HepG2 (cell line): ENCODE data around the gene GCNT4.

Experiments used
- CEBPB ChIP-seq: IDR thresholded peaks from 2 replicates; pipeline ENCODE4 v1.6.1; 2011; ENCODE audit warnings: low read depth, low read length, improper control_type of control experiment, borderline replicate concordance
- ETV6 ChIP-seq: sonication (generic); formaldehyde crosslinking; conservative IDR thresholded peaks from 2 replicates; pipeline ENCODE4 v1.4.0; 2020; ENCODE audit warnings: missing genetic modification reagents
- GABPA ChIP-seq, 2 experiments: IDR thresholded peaks; 2 replicates each; pipeline ENCODE4 v1.6.1; 2011 to 2016; ENCODE audit warnings: low read depth in 2 of 2, low read length in 1 of 2, missing biosample characterization in 1 of 2, missing genetic modification characterization in 1 of 2
- POLR2A ChIP-seq, 2 experiments: IDR thresholded peaks; 2 replicates each; pipeline ENCODE4 v1.6.1; 2011; ENCODE audit warnings: low read depth in 2 of 2, low read length in 2 of 2, mild to moderate bottlenecking in 1 of 2, moderate library complexity in 1 of 2; ENCODE audit not compliant: insufficient read depth in 1 of 2
- SP1 ChIP-seq, 2 experiments: fragments of 450-650 bp in 1 of 2; sonication (generic) in 1 of 2; formaldehyde crosslinking in 1 of 2; IDR thresholded peaks; 2 replicates each; pipeline versions ENCODE4 v1.4.0 to v1.6.1; 2016 to 2020; ENCODE audit warnings: missing genetic modification reagents in 1 of 2
- SP2 ChIP-seq: sonication (generic); formaldehyde crosslinking; IDR thresholded peaks from 2 replicates; pipeline ENCODE4 v1.5.1; 2020; ENCODE audit warnings: mild to moderate bottlenecking, missing genetic modification reagents
- TARDBP ChIP-seq: sonication (generic); formaldehyde crosslinking; IDR thresholded peaks from 2 replicates; pipeline ENCODE4 v1.8.0; 2022; ENCODE audit warnings: mild to moderate bottlenecking, missing genetic modification reagents
- XRCC5 ChIP-seq: fragments of 200-400 bp; formaldehyde crosslinking; optimal IDR thresholded peaks from 2 replicates; pipeline ENCODE3; 2017; ENCODE audit warnings: mild to moderate bottlenecking, low read length
- ZNF264 ChIP-seq: sonication (generic); formaldehyde crosslinking; IDR thresholded peaks from 2 replicates; pipeline ENCODE4 v1.4.0; 2020; ENCODE audit warnings: missing genetic modification reagents
- ZSCAN30 ChIP-seq: sonication (generic); formaldehyde crosslinking; IDR thresholded peaks from 2 replicates; pipeline ENCODE4 v1.5.0; 2020; ENCODE audit warnings: mild to moderate bottlenecking, missing genetic modification reagents
- TF ChIP-seq, protein P1 (sequence below): sonication (generic); formaldehyde crosslinking; IDR thresholded peaks from 2 replicates; pipeline ENCODE4 v1.5.0; 2020; ENCODE audit warnings: mild to moderate bottlenecking, missing genetic modification reagents, moderate library complexity

DNA sequence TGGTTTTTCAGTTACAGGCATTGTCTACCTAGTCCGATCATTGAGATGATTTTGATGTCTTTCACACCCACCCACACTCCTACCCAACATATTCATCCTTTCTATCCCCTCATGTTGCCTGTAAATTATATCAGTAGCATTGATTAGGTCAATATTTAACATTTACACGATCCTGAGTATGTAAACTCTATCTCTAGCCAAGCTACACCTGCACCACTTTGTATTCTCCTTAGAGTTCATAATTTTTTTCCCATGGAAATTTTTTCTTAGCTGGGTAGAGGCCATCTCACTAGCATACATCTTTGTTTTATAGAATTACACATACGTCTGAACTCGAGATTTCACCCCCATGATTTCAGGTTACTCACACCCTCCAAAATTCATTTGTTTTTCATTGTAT lies 30.6 kb downstream of the GCNT4 start:
- TF ChIP-seq SP1 (IDR thresholded peaks at IDR 0.05) (no peak), SP1 (CRISPR knock-in tag; IDR thresholded peaks at IDR 0.05) (no peak), ZSCAN30 (CRISPR knock-in tag) (no peak), XRCC5 (no peak), ZNF264 (CRISPR knock-in tag) (no peak), POLR2A (IDR thresholded peaks at IDR 0.05; ENCODE audit: insufficient read depth in 1 of 2, low read depth in 2 of 2, low read length in 2 of 2) (no peak), ETV6 (CRISPR knock-in tag) (no peak), TARDBP (no peak), SP2 (CRISPR knock-in tag) (no peak), CEBPB (no peak), GABPA (IDR thresholded peaks at IDR 0.05; ENCODE audit: low read depth, low read length) (no peak), GABPA (CRISPR knock-in tag; IDR thresholded peaks at IDR 0.05; ENCODE audit: low read depth) (no peak)
- TF ChIP-seq, protein P1, sequence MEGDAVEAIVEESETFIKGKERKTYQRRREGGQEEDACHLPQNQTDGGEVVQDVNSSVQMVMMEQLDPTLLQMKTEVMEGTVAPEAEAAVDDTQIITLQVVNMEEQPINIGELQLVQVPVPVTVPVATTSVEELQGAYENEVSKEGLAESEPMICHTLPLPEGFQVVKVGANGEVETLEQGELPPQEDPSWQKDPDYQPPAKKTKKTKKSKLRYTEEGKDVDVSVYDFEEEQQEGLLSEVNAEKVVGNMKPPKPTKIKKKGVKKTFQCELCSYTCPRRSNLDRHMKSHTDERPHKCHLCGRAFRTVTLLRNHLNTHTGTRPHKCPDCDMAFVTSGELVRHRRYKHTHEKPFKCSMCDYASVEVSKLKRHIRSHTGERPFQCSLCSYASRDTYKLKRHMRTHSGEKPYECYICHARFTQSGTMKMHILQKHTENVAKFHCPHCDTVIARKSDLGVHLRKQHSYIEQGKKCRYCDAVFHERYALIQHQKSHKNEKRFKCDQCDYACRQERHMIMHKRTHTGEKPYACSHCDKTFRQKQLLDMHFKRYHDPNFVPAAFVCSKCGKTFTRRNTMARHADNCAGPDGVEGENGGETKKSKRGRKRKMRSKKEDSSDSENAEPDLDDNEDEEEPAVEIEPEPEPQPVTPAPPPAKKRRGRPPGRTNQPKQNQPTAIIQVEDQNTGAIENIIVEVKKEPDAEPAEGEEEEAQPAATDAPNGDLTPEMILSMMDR (CRISPR knock-in tag) = no peak
